C4-2B (cell line): ENCODE data around the gene DSCAM.

Experiments
- ZFX ChIP-seq: fragments of 450-650 bp; IDR thresholded peaks from 2 replicates; pipeline ENCODE4 v1.6.1; 2017
- TF ChIP-seq, protein P1 (sequence below): fragments of 450-650 bp; conservative IDR thresholded peaks from 2 replicates; pipeline ENCODE4 v1.5.1; 2017; ENCODE audit warnings: mild to moderate bottlenecking

DNA sequence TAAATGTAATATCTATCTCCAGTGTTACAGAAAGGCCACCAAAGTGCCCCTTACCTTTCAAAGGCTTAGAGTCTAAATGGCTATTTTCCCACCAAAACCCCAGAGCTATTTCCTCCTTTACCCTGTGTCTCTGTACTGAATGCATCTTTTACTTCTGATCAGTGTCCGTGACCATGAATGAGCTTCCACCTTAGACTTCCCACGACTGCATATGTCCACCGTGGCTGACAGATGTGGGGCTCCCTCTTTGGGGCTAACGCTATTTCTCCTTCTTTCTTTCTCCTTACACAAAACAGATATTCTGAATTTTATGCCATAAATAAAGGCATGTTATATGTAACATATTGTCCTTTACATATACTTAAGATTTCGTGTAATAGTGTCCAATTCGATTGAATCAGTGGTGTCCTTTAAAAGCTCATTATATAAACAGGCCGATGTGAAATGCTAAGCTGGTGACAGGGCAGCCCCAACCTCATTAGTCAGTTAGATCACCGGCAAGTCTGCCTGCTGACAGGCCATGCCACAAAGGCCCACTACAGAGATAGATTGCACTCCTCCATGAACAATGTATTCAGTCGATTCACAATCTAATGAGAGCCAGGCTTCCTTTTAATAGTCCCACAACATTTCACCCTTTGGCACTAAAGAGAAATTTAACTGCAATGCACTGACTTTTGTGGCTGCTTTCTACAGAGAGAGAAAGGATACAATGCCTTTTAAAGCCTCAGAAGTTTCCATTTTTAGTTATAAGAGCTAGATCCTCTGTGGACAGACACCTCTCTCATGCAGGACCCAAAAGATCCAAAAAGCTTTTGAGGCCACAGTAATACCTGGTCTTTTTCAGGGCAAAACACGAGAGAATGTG, 681.8 kb downstream of the DSCAM start:
- TF ChIP-seq, protein P1, sequence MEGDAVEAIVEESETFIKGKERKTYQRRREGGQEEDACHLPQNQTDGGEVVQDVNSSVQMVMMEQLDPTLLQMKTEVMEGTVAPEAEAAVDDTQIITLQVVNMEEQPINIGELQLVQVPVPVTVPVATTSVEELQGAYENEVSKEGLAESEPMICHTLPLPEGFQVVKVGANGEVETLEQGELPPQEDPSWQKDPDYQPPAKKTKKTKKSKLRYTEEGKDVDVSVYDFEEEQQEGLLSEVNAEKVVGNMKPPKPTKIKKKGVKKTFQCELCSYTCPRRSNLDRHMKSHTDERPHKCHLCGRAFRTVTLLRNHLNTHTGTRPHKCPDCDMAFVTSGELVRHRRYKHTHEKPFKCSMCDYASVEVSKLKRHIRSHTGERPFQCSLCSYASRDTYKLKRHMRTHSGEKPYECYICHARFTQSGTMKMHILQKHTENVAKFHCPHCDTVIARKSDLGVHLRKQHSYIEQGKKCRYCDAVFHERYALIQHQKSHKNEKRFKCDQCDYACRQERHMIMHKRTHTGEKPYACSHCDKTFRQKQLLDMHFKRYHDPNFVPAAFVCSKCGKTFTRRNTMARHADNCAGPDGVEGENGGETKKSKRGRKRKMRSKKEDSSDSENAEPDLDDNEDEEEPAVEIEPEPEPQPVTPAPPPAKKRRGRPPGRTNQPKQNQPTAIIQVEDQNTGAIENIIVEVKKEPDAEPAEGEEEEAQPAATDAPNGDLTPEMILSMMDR = no peak
- no peak for TF ChIP-seq ZFX
